Measurements from ENCODE around the gene TTR. TPM values are rescaled to one million over a fixed set of nuclear protein-coding genes. Genes with fewer than 3 reads are reported as not detected.

TTR gene
- polyA plus RNA-seq, 2 donors = 0.13 to 0.16 TPM

GRCh38 chr18:31591113-31591512 lies 564 bp upstream of the TTR start:
- Histone ChIP-seq H3K36me3 (ENCODE audit: control insufficient read depth in 2 of 2, insufficient read depth in 2 of 2, low read length in 1 of 2) (no peaks in the 10 kb centered on the region), H3K27ac (ENCODE audit: low read depth in 2 of 2, low read length in 1 of 2) (no peak overlapping the region), H3K27me3 (ENCODE audit: control insufficient read depth in 1 of 2, insufficient read depth in 2 of 2, low read length in 2 of 2) (no peaks in the 10 kb centered on the region), H3K9me3 (ENCODE audit: control insufficient read depth in 2 of 2, insufficient read depth in 1 of 2, low read depth in 1 of 2, low read length in 1 of 2) (no peaks in the 10 kb centered on the region), H3K4me1 (ENCODE audit: control insufficient read depth in 2 of 2, insufficient read depth in 2 of 2, low read length in 1 of 2) (no peaks in the 10 kb centered on the region), H3K4me3 (ENCODE audit: low read depth in 1 of 2, low read length in 2 of 2) (no peak overlapping the region)
- 64 to 65% methylated on average over 2 of the region's 2 CpGs for WGBS, 2 donors

GRCh38 chr18:31592506-31593157 lies 955 bp downstream of the TTR start:
- Histone ChIP-seq H3K27ac (ENCODE audit: low read depth in 2 of 2, low read length in 1 of 2) (no peak overlapping the region), H3K27me3 (ENCODE audit: control insufficient read depth in 1 of 2, insufficient read depth in 2 of 2, low read length in 2 of 2) (no peaks in the 10 kb centered on the region), H3K4me3 (ENCODE audit: low read depth in 1 of 2, low read length in 2 of 2) (no peak overlapping the region), H3K4me1 (ENCODE audit: control insufficient read depth in 2 of 2, insufficient read depth in 2 of 2, low read length in 1 of 2) (no peaks in the 10 kb centered on the region), H3K9me3 (ENCODE audit: control insufficient read depth in 2 of 2, insufficient read depth in 1 of 2, low read depth in 1 of 2, low read length in 1 of 2) (no peaks in the 10 kb centered on the region), H3K36me3 (ENCODE audit: control insufficient read depth in 2 of 2, insufficient read depth in 2 of 2, low read length in 1 of 2) (no peaks in the 10 kb centered on the region)
- WGBS, 2 donors = 85% methylated on average over 10 of the region's 10 CpGs

- Histone ChIP-seq H3K4me3 (ENCODE audit: low read depth in 1 of 2, low read length in 2 of 2) (no peak overlapping the region), H3K36me3 (ENCODE audit: control insufficient read depth in 2 of 2, insufficient read depth in 2 of 2, low read length in 1 of 2) (no peaks in the 10 kb centered on the region), H3K27ac (ENCODE audit: low read depth in 2 of 2, low read length in 1 of 2) (no peak overlapping the region), H3K27me3 (ENCODE audit: control insufficient read depth in 1 of 2, insufficient read depth in 2 of 2, low read length in 2 of 2) (no peaks in the 10 kb centered on the region), H3K4me1 (ENCODE audit: control insufficient read depth in 2 of 2, insufficient read depth in 2 of 2, low read length in 1 of 2) (no peaks in the 10 kb centered on the region), H3K9me3 (ENCODE audit: control insufficient read depth in 2 of 2, insufficient read depth in 1 of 2, low read depth in 1 of 2, low read length in 1 of 2) (no peaks in the 10 kb centered on the region)
- WGBS, 2 donors = 80 to 85% methylated on average over 5 of the region's 5 CpGs
These were observed 3.6 kb downstream of the TTR start for GRCh38 chr18:31595121-31595771.

GRCh38 chr18:31596081-31596872 lies 4.6 kb downstream of the TTR start:
- Histone ChIP-seq H3K27ac (ENCODE audit: low read depth in 2 of 2, low read length in 1 of 2) (no peak overlapping the region), H3K4me1 (ENCODE audit: control insufficient read depth in 2 of 2, insufficient read depth in 2 of 2, low read length in 1 of 2) (no peaks in the 10 kb centered on the region), H3K27me3 (ENCODE audit: control insufficient read depth in 1 of 2, insufficient read depth in 2 of 2, low read length in 2 of 2) (no peaks in the 10 kb centered on the region), H3K36me3 (ENCODE audit: control insufficient read depth in 2 of 2, insufficient read depth in 2 of 2, low read length in 1 of 2) (no peaks in the 10 kb centered on the region), H3K9me3 (ENCODE audit: control insufficient read depth in 2 of 2, insufficient read depth in 1 of 2, low read depth in 1 of 2, low read length in 1 of 2) (no peaks in the 10 kb centered on the region), H3K4me3 (ENCODE audit: low read depth in 1 of 2, low read length in 2 of 2) (no peak overlapping the region)
- 87 to 88% methylated on average over 9 of the region's 9 CpGs for WGBS, 2 donors

- H3K27ac ChIP-seq (ENCODE audit: low read depth in 2 of 2, low read length in 1 of 2) = no peak overlapping the region
- no peaks in the 10 kb centered on the region for H3K36me3 ChIP-seq (ENCODE audit: control insufficient read depth in 2 of 2, insufficient read depth in 2 of 2, low read length in 1 of 2)
- no peaks in the 10 kb centered on the region for H3K9me3 ChIP-seq (ENCODE audit: control insufficient read depth in 2 of 2, insufficient read depth in 1 of 2, low read depth in 1 of 2, low read length in 1 of 2)
- no peak overlapping the region for H3K4me3 ChIP-seq (ENCODE audit: low read depth in 1 of 2, low read length in 2 of 2)
- no peaks in the 10 kb centered on the region for H3K27me3 ChIP-seq (ENCODE audit: control insufficient read depth in 1 of 2, insufficient read depth in 2 of 2, low read length in 2 of 2)
- 92 to 94% methylated on average over 13 of the region's 13 CpGs for WGBS, 2 donors
- no peaks in the 10 kb centered on the region for H3K4me1 ChIP-seq (ENCODE audit: control insufficient read depth in 2 of 2, insufficient read depth in 2 of 2, low read length in 1 of 2)
These were observed 6.5 kb downstream of the TTR start for GRCh38 chr18:31598021-31598805.

- no peak overlapping the region for H3K4me3 ChIP-seq (ENCODE audit: low read depth in 1 of 2, low read length in 2 of 2)
- H3K9me3 ChIP-seq (ENCODE audit: control insufficient read depth in 2 of 2, insufficient read depth in 1 of 2, low read depth in 1 of 2, low read length in 1 of 2) = no peaks in the 10 kb centered on the region
- H3K27me3 ChIP-seq (ENCODE audit: control insufficient read depth in 1 of 2, insufficient read depth in 2 of 2, low read length in 2 of 2) = no peaks in the 10 kb centered on the region
- H3K4me1 ChIP-seq (ENCODE audit: control insufficient read depth in 2 of 2, insufficient read depth in 2 of 2, low read length in 1 of 2) = no peaks in the 10 kb centered on the region
- H3K36me3 ChIP-seq (ENCODE audit: control insufficient read depth in 2 of 2, insufficient read depth in 2 of 2, low read length in 1 of 2) = no peaks in the 10 kb centered on the region
- H3K27ac ChIP-seq (ENCODE audit: low read depth in 2 of 2, low read length in 1 of 2) = no peak overlapping the region
These were observed 11.6 kb downstream of the TTR start for GRCh38 chr18:31603315-31603714.

- Histone ChIP-seq H3K27ac (ENCODE audit: low read depth in 2 of 2, low read length in 1 of 2) (no peak overlapping the region), H3K4me3 (ENCODE audit: low read depth in 1 of 2, low read length in 2 of 2) (no peak overlapping the region), H3K9me3 (ENCODE audit: control insufficient read depth in 2 of 2, insufficient read depth in 1 of 2, low read depth in 1 of 2, low read length in 1 of 2) (no peaks in the 10 kb centered on the region), H3K4me1 (ENCODE audit: control insufficient read depth in 2 of 2, insufficient read depth in 2 of 2, low read length in 1 of 2) (no peaks in the 10 kb centered on the region), H3K27me3 (ENCODE audit: control insufficient read depth in 1 of 2, insufficient read depth in 2 of 2, low read length in 2 of 2) (no peaks in the 10 kb centered on the region), H3K36me3 (ENCODE audit: control insufficient read depth in 2 of 2, insufficient read depth in 2 of 2, low read length in 1 of 2) (no peaks in the 10 kb centered on the region)
- WGBS, 2 donors = 47 to 64% methylated on average over 2 of the region's 2 CpGs
These were observed 14.6 kb downstream of the TTR start for GRCh38 chr18:31606265-31606664.

- H3K36me3 ChIP-seq (ENCODE audit: control insufficient read depth in 2 of 2, insufficient read depth in 2 of 2, low read length in 1 of 2) = no peaks in the 10 kb centered on the region
- WGBS, 2 donors = 60 to 62% methylated on average over 5 of the region's 5 CpGs
- H3K4me1 ChIP-seq (ENCODE audit: control insufficient read depth in 2 of 2, insufficient read depth in 2 of 2, low read length in 1 of 2) = peaks cover 0 to 2% of the 10 kb centered on the region in 2 donors
- H3K9me3 ChIP-seq (ENCODE audit: control insufficient read depth in 2 of 2, insufficient read depth in 1 of 2, low read depth in 1 of 2, low read length in 1 of 2) = no peaks in the 10 kb centered on the region
- H3K4me3 ChIP-seq (ENCODE audit: low read depth in 1 of 2, low read length in 2 of 2) = no peak overlapping the region
- no peak overlapping the region for H3K27ac ChIP-seq (ENCODE audit: low read depth in 2 of 2, low read length in 1 of 2)
- no peaks in the 10 kb centered on the region for H3K27me3 ChIP-seq (ENCODE audit: control insufficient read depth in 1 of 2, insufficient read depth in 2 of 2, low read length in 2 of 2)
These were observed 15.7 kb downstream of the TTR start for GRCh38 chr18:31607384-31607783.

- WGBS, 2 donors = 70 to 83% methylated on average over 2 of the region's 2 CpGs
- Histone ChIP-seq H3K9me3 (ENCODE audit: control insufficient read depth in 2 of 2, insufficient read depth in 1 of 2, low read depth in 1 of 2, low read length in 1 of 2) (no peaks in the 10 kb centered on the region), H3K36me3 (ENCODE audit: control insufficient read depth in 2 of 2, insufficient read depth in 2 of 2, low read length in 1 of 2) (no peaks in the 10 kb centered on the region)
These were observed 18.2 kb downstream of the TTR start for GRCh38 chr18:31609886-31610285.

More at GRCh38 chr18:31609886-31610285, 18.2 kb downstream of the TTR start:
- Histone ChIP-seq H3K4me3 (ENCODE audit: low read depth in 1 of 2, low read length in 2 of 2) (no peak overlapping the region), H3K27me3 (ENCODE audit: control insufficient read depth in 1 of 2, insufficient read depth in 2 of 2, low read length in 2 of 2) (no peaks in the 10 kb centered on the region), H3K4me1 (ENCODE audit: control insufficient read depth in 2 of 2, insufficient read depth in 2 of 2, low read length in 1 of 2) (peaks cover 0 to 2% of the 10 kb centered on the region in 2 donors), H3K27ac (ENCODE audit: low read depth in 2 of 2, low read length in 1 of 2) (no peak overlapping the region)

Data from esophagus (tissue), 2 donors.